Mucosa of rectum (tissue), 2 donors: ENCODE measurements around the gene PNMT.

Experiments used
- H3K27ac ChIP-seq, 2 donors: one replicate each; pipeline ENCODE4 v1.7.0; 2013; ENCODE audit warnings: inconsistent platforms in 2 of 2, low read depth in 2 of 2, low read length in 2 of 2
- H3K27me3 ChIP-seq, 2 donors: one replicate each; pipeline ENCODE4 v1.7.0; 2013; ENCODE audit warnings: low read length in 2 of 2; ENCODE audit not compliant: control insufficient read depth in 2 of 2, insufficient read depth in 2 of 2
- H3K36me3 ChIP-seq, 2 donors: one replicate each; pipeline ENCODE4 v1.7.0; 2013; ENCODE audit warnings: low read length in 2 of 2; ENCODE audit not compliant: control insufficient read depth in 2 of 2, insufficient read depth in 2 of 2
- H3K4me1 ChIP-seq, 2 donors: one replicate each; pipeline ENCODE4 v1.7.0; 2013; ENCODE audit warnings: low read length in 2 of 2, mild to moderate bottlenecking in 1 of 2; ENCODE audit not compliant: control insufficient read depth in 2 of 2, insufficient read depth in 2 of 2
- H3K4me3 ChIP-seq, 2 donors: one replicate each; pipeline ENCODE4 v1.7.0; 2013; ENCODE audit warnings: low read length in 2 of 2
- H3K9ac ChIP-seq, 2 donors: one replicate each; pipeline ENCODE4 v1.7.0; 2013; ENCODE audit warnings: low read length in 2 of 2, low read depth in 1 of 2, mild to moderate bottlenecking in 1 of 2
- H3K9me3 ChIP-seq, 2 donors: one replicate each; pipeline ENCODE4 v1.7.0; 2013; ENCODE audit warnings: low read length in 2 of 2; ENCODE audit not compliant: control insufficient read depth in 2 of 2
- donor health status: healthy.
- donor health status: Normal muscosa, but diverticular disease.

PNMT gene

GRCh38 chr17:39633570-39634183 is 34.6 kb upstream of the PNMT start:
- Histone ChIP-seq H3K27me3 (no peaks in the 10 kb centered on the region), H3K4me1 (peaks cover 60 to 75% of the 10 kb centered on the region in 2 donors), H3K9ac (peak overlapping the region; percentile 70 to 77), H3K27ac (peak overlapping the region; percentile 82 to 99), H3K9me3 (no peaks in the 10 kb centered on the region), H3K4me3 (peak overlapping the region; percentile 48 to 49), H3K36me3 (peaks cover 12 to 19% of the 10 kb centered on the region in 2 donors)

- Histone ChIP-seq H3K9ac (peak overlapping the region; percentile 41 to 77), H3K9me3 (no peaks in the 10 kb centered on the region), H3K27ac (peak overlapping the region; percentile 82 to 99), H3K4me1 (peaks cover 59 to 72% of the 10 kb centered on the region in 2 donors), H3K27me3 (no peaks in the 10 kb centered on the region), H3K4me3 (no peak overlapping the region), H3K36me3 (peaks cover 14 to 19% of the 10 kb centered on the region in 2 donors)
Observed at GRCh38 chr17:39634384-39634871, 33.8 kb upstream of the PNMT start.

- H3K4me1 ChIP-seq = peaks cover 57 to 70% of the 10 kb centered on the region in 2 donors
Observed at GRCh38 chr17:39635614-39636176, 32.6 kb upstream of the PNMT start.

GRCh38 chr17:39636587-39636926 is 31.7 kb upstream of the PNMT start:
- Histone ChIP-seq H3K36me3 (peaks cover 22 to 24% of the 10 kb centered on the region in 2 donors), H3K9me3 (no peaks in the 10 kb centered on the region), H3K27me3 (no peaks in the 10 kb centered on the region), H3K4me1 (peaks cover 51 to 62% of the 10 kb centered on the region in 2 donors), H3K9ac (peak overlapping the region; percentile 90 to 91), H3K4me3 (peak overlapping the region; percentile 90 to 93), H3K27ac (peak overlapping the region; percentile 80 to 87)

More at GRCh38 chr17:39635614-39636176, 32.6 kb upstream of the PNMT start:
- peak overlapping the region in 1 of 2 donors; percentile 80 for H3K27ac ChIP-seq
- peaks cover 19 to 24% of the 10 kb centered on the region in 2 donors for H3K36me3 ChIP-seq
- no peaks in the 10 kb centered on the region for H3K9me3 ChIP-seq
- H3K4me3 ChIP-seq = no peak overlapping the region
- no peaks in the 10 kb centered on the region for H3K27me3 ChIP-seq
- peak overlapping the region in 1 of 2 donors; percentile 91 for H3K9ac ChIP-seq

DNA sequence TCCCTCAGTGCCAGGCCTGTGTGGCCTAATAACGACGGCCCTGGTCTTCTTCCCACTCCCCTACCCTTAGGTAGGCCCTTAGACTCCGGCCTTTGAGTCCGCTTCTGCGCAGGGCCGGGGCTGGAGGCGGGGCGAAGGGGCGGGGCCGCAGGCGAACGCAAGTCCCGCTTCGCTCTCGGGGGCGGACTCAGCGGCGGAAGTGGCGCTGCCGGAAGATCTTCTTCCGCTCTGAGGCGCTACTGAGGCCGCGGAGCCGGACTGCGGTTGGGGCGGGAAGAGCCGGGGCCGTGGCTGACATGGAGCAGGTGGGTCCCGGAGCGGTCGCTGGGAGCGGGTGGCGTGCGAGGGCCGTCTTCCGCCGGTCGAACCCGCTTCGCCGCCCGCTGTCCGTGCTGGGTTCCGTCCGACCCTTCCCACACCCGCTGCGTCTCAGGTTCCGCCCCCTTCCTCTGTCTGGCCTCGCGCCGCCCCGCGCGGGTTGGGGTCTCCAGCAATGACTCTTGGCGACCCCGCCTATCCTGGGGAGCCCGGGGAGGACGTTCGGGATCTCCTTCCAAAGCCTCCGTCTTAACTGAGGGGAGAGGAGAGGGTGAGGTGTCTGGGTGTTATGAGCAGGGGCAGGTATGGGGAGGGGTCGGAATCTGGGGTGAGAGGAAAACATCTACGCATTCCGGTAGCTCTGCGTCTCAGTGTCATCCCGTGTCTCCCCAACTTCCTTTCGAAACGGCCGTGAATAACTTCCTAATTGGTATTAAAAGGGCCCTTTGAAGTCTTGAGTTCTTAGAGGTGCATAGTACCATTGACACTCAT is 31.1 kb upstream of the PNMT start, which contains the start of gene STARD3:
Gene STARD3 (plus strand): TSS at position 218 of the 810 bp plus-strand sequence. CDS start 16,388 bp downstream, outside the sequence.
- peak within 1 kb of the TSS; percentile 90 to 91 for H3K9ac ChIP-seq
- H3K9me3 ChIP-seq = no peaks in the 10 kb centered on the region
- peak within 1 kb of the TSS; percentile 90 to 93 for H3K4me3 ChIP-seq
- H3K27me3 ChIP-seq = no peaks in the 10 kb centered on the region
- peaks cover 22 to 24% of the 10 kb centered on the region in 2 donors for H3K36me3 ChIP-seq
- H3K4me1 ChIP-seq = peaks cover 46 to 57% of the 10 kb centered on the region in 2 donors
- H3K27ac ChIP-seq = peak within 1 kb of the TSS; percentile 80 to 87

DNA sequence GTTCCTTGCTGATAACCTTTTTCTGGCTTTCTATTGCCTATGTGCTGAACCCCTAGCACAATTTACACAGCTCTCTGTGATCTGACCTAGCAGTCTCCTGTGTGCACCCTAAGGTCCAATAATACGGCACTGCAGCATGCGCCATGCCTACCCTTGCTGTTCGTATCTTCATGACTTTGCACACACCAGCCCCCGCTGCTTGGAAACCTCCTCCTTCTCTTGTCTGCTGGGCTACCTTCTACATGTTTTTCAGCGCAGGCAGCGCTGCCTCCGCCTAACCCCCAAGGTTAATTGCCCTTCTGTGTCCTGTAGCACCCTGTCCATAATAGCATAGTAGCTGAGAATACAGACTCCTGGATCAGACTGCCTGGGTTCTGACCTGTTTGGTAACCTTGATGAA is 29.9 kb upstream of the PNMT start:
- peak overlapping the region; percentile 90 to 93 for H3K4me3 ChIP-seq
- no peak overlapping the region for H3K27ac ChIP-seq
- peaks cover 43 to 48% of the 10 kb centered on the region in 2 donors for H3K4me1 ChIP-seq

DNA sequence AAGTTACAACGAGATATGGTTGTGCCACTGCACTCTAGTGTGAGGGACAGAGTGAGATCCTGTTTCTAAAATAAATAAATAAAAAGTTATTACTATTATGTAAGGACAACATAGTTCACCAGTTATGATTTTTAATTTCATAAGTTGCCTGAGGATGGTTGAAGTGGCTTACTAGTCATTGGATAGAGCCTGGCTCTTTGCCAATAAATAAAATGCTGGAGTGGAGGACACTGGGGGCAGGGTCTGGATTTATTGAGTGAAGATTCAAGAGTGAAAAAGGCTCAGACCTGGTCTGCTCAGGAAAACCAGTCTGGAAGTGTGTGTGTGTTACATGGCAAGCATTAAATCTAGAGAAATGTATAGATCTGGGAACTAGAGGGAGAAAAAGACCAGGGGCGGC is 29.2 kb upstream of the PNMT start:
- H3K27ac ChIP-seq = no peak overlapping the region
- H3K36me3 ChIP-seq = peaks cover 26 to 27% of the 10 kb centered on the region in 2 donors
- H3K9ac ChIP-seq = no peak overlapping the region
- peaks cover 35 to 41% of the 10 kb centered on the region in 2 donors for H3K4me1 ChIP-seq
- H3K4me3 ChIP-seq = no peak overlapping the region
- H3K9me3 ChIP-seq = no peaks in the 10 kb centered on the region
- no peaks in the 10 kb centered on the region for H3K27me3 ChIP-seq

More for the DNA sequence above, 29.9 kb upstream of the PNMT start:
- H3K9me3 ChIP-seq = no peaks in the 10 kb centered on the region
- peak overlapping the region; percentile 90 to 91 for H3K9ac ChIP-seq
- no peaks in the 10 kb centered on the region for H3K27me3 ChIP-seq
- peaks cover 25 to 27% of the 10 kb centered on the region in 2 donors for H3K36me3 ChIP-seq

GRCh38 chr17:39639566-39640458 is 28.4 kb upstream of the PNMT start:
- H3K9ac ChIP-seq = no peak overlapping the region
- H3K9me3 ChIP-seq = no peaks in the 10 kb centered on the region
- no peaks in the 10 kb centered on the region for H3K27me3 ChIP-seq
- H3K27ac ChIP-seq = no peak overlapping the region
- no peak overlapping the region for H3K4me3 ChIP-seq
- H3K36me3 ChIP-seq = peaks cover 24 to 26% of the 10 kb centered on the region in 2 donors
- peaks cover 28 to 33% of the 10 kb centered on the region in 2 donors for H3K4me1 ChIP-seq

- Histone ChIP-seq H3K27me3 (no peaks in the 10 kb centered on the region), H3K4me1 (peaks cover 26 to 29% of the 10 kb centered on the region in 2 donors), H3K4me3 (no peak overlapping the region), H3K9ac (no peak overlapping the region), H3K27ac (no peak overlapping the region), H3K9me3 (no peaks in the 10 kb centered on the region), H3K36me3 (peaks cover 19 to 22% of the 10 kb centered on the region in 2 donors)
Observed at GRCh38 chr17:39640591-39641031, 27.6 kb upstream of the PNMT start.
